B cell (primary cell): ENCODE measurements around the gene NT5DC4. TPM values are rescaled to one million over a fixed set of nuclear protein-coding genes. Genes with fewer than 3 reads are reported as not detected.
"Not testable (repeated sequence)": the region's sequence is repeated elsewhere in the genome, so short reads cannot be mapped to it uniquely, and the experiment has no call there.

ENCODE experiments used
- ATAC-seq: fragments of 200-7000 bp; cut with Tn5 transposase; one replicate; pipeline ENCODE4 v1.10.0; 2021; ENCODE audit warnings: low read depth, mild to moderate bottlenecking, moderate number of reproducible peaks, moderate library complexity
- CTCF ChIA-PET: fragments of 350-600 bp; sonication (Branson Sonifier 250); formaldehyde crosslinking; loops from one replicate; lab custom pipeline; 2021; ENCODE audit warnings: antibody characterized with exemption, inconsistent platforms; lab: Charles Lee
- POLR2A ChIA-PET: fragments of 350-600 bp; sonication (Branson Sonifier 250); formaldehyde crosslinking; loops from one replicate; lab custom pipeline; 2021; ENCODE audit warnings: antibody characterized with exemption; lab: Charles Lee
- DNase-seq: peaks from one replicate; pipeline ENCODE4 v3.0.0; 2013
- H2AFZ ChIP-seq: 2 replicates; pipeline ENCODE4 v1.6.1; 2012; ENCODE audit warnings: mild to moderate bottlenecking, low read depth, low read length; ENCODE audit not compliant: insufficient read depth, poor library complexity, severe bottlenecking
- H3K27ac ChIP-seq, 2 donors: 1 replicate in 1 of 2; 2 replicates in 1 of 2; pipeline ENCODE4 v1.5.1; 2012 to 2013; ENCODE audit warnings: low read length in 2 of 2, mild to moderate bottlenecking in 2 of 2, moderate library complexity in 1 of 2
- H3K27me3 ChIP-seq, 4 experiments: fragments of 200-600 bp in 1 of 4; sonication (generic) in 1 of 4; replicated peaks in 1 of 4; 1 replicate in 2 of 4; 2 replicates in 2 of 4; pipeline versions ENCODE4 v1.6.1 to v1.7.0; 2013 to 2016; ENCODE audit warnings: low read length in 3 of 4, mild to moderate bottlenecking in 2 of 4, mixed read lengths in 1 of 4, moderate library complexity in 1 of 4; ENCODE audit not compliant: insufficient read depth in 4 of 4, control insufficient read depth in 3 of 4; ENCODE audit errors: control extremely low read depth in 1 of 4
- H3K36me3 ChIP-seq, 2 experiments: replicated peaks in 1 of 2; 1 replicate in 1 of 2; 2 replicates in 1 of 2; pipeline versions ENCODE4 v1.6.1 to v1.7.1; 2013; ENCODE audit warnings: low read length in 1 of 2; ENCODE audit not compliant: insufficient read depth in 2 of 2, control insufficient read depth in 1 of 2; ENCODE audit errors: control extremely low read depth in 1 of 2, extremely low read depth in 1 of 2
- H3K4me1 ChIP-seq, 2 donors: fragments of 200-600 bp in 1 of 2; sonication (generic) in 1 of 2; 1 replicate in 1 of 2; 2 replicates in 1 of 2; pipeline versions ENCODE4 v1.5.1 to v1.6.1; 2013 to 2017; ENCODE audit warnings: low read length in 2 of 2; ENCODE audit not compliant: control insufficient read depth in 2 of 2, insufficient read depth in 2 of 2
- H3K4me2 ChIP-seq: replicated peaks from 2 replicates; pipeline ENCODE3; 2012; ENCODE audit warnings: mild to moderate bottlenecking, low read depth, low read length; ENCODE audit not compliant: poor library complexity, severe bottlenecking
- H3K4me3 ChIP-seq, 5 experiments: fragments of 200-600 bp in 1 of 5; sonication (generic) in 1 of 5; 1 replicate in 3 of 5; 2 replicates in 2 of 5; pipeline versions ENCODE4 v1.5.1 to v1.7.0; 2011 to 2016; ENCODE audit warnings: low read length in 4 of 5, mild to moderate bottlenecking in 4 of 5, low read depth in 2 of 5, control low read depth in 1 of 5, moderate library complexity in 1 of 5; ENCODE audit not compliant: insufficient read depth in 1 of 5; ENCODE audit errors: control extremely low read depth in 1 of 5, extremely low read depth in 1 of 5
- H3K79me2 ChIP-seq: fragments of 200-600 bp; sonication (generic); one replicate; pipeline ENCODE4 v1.6.0; 2016; ENCODE audit warnings: low read length; ENCODE audit not compliant: control insufficient read depth, insufficient read depth
- H3K9ac ChIP-seq: fragments of 200-600 bp; sonication (generic); 2 replicates; pipeline ENCODE4 v1.6.1; 2017; ENCODE audit warnings: mild to moderate bottlenecking, low read length, moderate library complexity
- H3K9me3 ChIP-seq, 3 donors: one replicate each; pipeline versions ENCODE4 v1.6.1 to v1.7.1; 2013; ENCODE audit warnings: low read length in 2 of 3; ENCODE audit not compliant: control insufficient read depth in 2 of 3, insufficient read depth in 1 of 3; ENCODE audit errors: control extremely low read depth in 1 of 3
- H4K20me1 ChIP-seq: 2 replicates; pipeline ENCODE4 v1.6.0; 2012; ENCODE audit warnings: mild to moderate bottlenecking, low read length; ENCODE audit not compliant: insufficient read depth, control insufficient read depth, poor library complexity, severe bottlenecking
- H3K27ac Mint-ChIP-seq: one replicate; pipeline ENCODE4 v1.8.0; 2021; ENCODE audit warnings: mixed read lengths
- H3K27me3 Mint-ChIP-seq: one replicate; pipeline ENCODE4 v1.8.0; 2021; ENCODE audit warnings: mixed read lengths
- H3K4me1 Mint-ChIP-seq: one replicate; pipeline ENCODE4 v1.8.0; 2021; ENCODE audit warnings: mixed read lengths
- H3K4me3 Mint-ChIP-seq: one replicate; pipeline ENCODE4 v1.8.0; 2021; ENCODE audit warnings: mixed read lengths
- H3K9me3 Mint-ChIP-seq: one replicate; pipeline ENCODE4 v1.8.0; 2022; ENCODE audit warnings: mixed read lengths; ENCODE audit not compliant: insufficient read depth
- CTCF ChIP-seq: fragments of 200-600 bp; IDR thresholded peaks from one replicate; pipeline ENCODE4 v1.8.0; 2022; ENCODE audit warnings: antibody characterized with exemption, mild to moderate bottlenecking
- EZH2 ChIP-seq: IDR thresholded peaks from 2 replicates; pipeline ENCODE4 v1.6.1; 2012; ENCODE audit warnings: borderline replicate concordance, low read depth, mild to moderate bottlenecking, moderate library complexity, low read length; ENCODE audit not compliant: insufficient read depth, poor library complexity, severe bottlenecking
- WGBS: methylation state at CpG from one replicate; pipeline ENCODE4 v1.1.5; 2013; ENCODE audit warnings: missing lambda C conversion rate; ENCODE audit not compliant: insufficient coverage; 5-methylcytosine and 5-hydroxymethylcytosine counted together
- intact Hi-C: fragments of 100-400 bp; cut with micrococcal nuclease; formaldehyde crosslinking; loops from one replicate; pipeline ENCODE4 v1.10.0; 2022
- polyA plus RNA-seq: library from polyadenylated mRNA; depleted of rRNA; stranded (reverse); fragments of >200 nt; gene quantifications from 2 replicates; pipeline ENCODE4 v1.2.3, GENCODE V29; 2012
- total RNA-seq, 2 donors: library from RNA; stranded (reverse); fragments of 120-200 nt in 1 of 2; gene quantifications; 1 replicate in 1 of 2; 2 replicates in 1 of 2; pipeline versions ENCODE4 v1.2.3 to v1.2.4, GENCODE V29; 2013 to 2022

NT5DC4 gene
- total and polyA plus RNA-seq, 2 donors (not counting 1 experiment from before 2014, with no cell fraction given) = 2.0 TPM; not detected in 1

GRCh38 chr2:112706170-112706664 is 14.6 kb upstream of the NT5DC4 start:
- ATAC-seq (peak; percentile 28), DNase-seq (peak; percentile 45)
- intact Hi-C loops = loop anchor here (5.0 kb wide), 1 partner anchor 59 kb away; the partner anchor contains the start of gene SLC20A1
- Histone ChIP-seq H2AFZ (no peak overlapping the region), H3K79me2 (no peaks in the 10 kb centered on the region), H3K9ac (no peak overlapping the region), H4K20me1 (no peaks in the 10 kb centered on the region), H3K4me1 (peaks cover 58 to 73% of the 10 kb centered on the region in 2 donors), H3K4me3 (no peak overlapping the region), H3K9me3 (no peaks in the 10 kb centered on the region), H3K36me3 (no peaks in the 10 kb centered on the region), H3K4me2 (peak overlapping the region; percentile 9), H3K27me3 (no peaks in the 10 kb centered on the region), H3K27ac (no peak overlapping the region)
- POLR2A ChIA-PET = interaction anchor here (1.0 kb wide), 1 partner anchor 61 kb away, joined by 3 read pairs; the partner anchor contains the start of gene SLC20A1
- Mint-ChIP-seq H3K27ac (peak overlapping the region; percentile 81), H3K4me1 (peaks cover 72% of the 10 kb centered on the region), H3K4me3 (peak overlapping the region; percentile 32), H3K27me3 (no peaks in the 10 kb centered on the region), H3K9me3 (no peaks in the 10 kb centered on the region)
- no peak for TF ChIP-seq CTCF
- TF ChIP-seq EZH2 = no peak
- CTCF ChIA-PET = interaction anchor here (1.2 to 7.0 kb wide), 6 partner anchors 14 to 80 kb away, joined by 3 to 67 read pairs (median 3); no protein-coding TSS in a partner anchor
- WGBS = 14% methylated on average over 1 of the region's 5 CpGs

GRCh38 chr2:112706947-112707346 is 13.9 kb upstream of the NT5DC4 start:
- ATAC-seq, H3K4me2 ChIP-seq, H3K36me3 ChIP-seq, H3K4me3 ChIP-seq, H4K20me1 ChIP-seq, H3K79me2 ChIP-seq, H3K27me3 Mint-ChIP-seq, H3K27ac ChIP-seq, H2AFZ ChIP-seq, H3K9ac ChIP-seq, DNase-seq, H3K27me3 ChIP-seq, H3K9me3 ChIP-seq, H3K4me3 Mint-ChIP-seq, H3K27ac Mint-ChIP-seq, H3K9me3 Mint-ChIP-seq: not testable (repeated sequence)
- H3K4me1 Mint-ChIP-seq = peaks cover 70% of the 10 kb centered on the region
- intact Hi-C loops = loop anchor here (5.0 kb wide), 1 partner anchor 60 kb away; the partner anchor contains the start of gene SLC20A1
- ChIA-PET CTCF (interaction anchor here (0.6 to 7.0 kb wide), 7 partner anchors 8 to 80 kb away, joined by 3 to 67 read pairs (median 3); no protein-coding TSS in a partner anchor), POLR2A (interaction anchor here (1.0 kb wide), 1 partner anchor 62 kb away, joined by 3 read pairs; the partner anchor contains the start of gene SLC20A1)
- 93% methylated on average over 3 of the region's 9 CpGs for WGBS
- H3K4me1 ChIP-seq = peaks cover 53 to 66% of the 10 kb centered on the region in 2 donors
